Measurements from ENCODE around the gene SKAP1.
A peak's percentile ranks its signal among the peaks of the same experiment; 100 is the strongest.
"Not testable (repeated sequence)": the region's sequence is repeated elsewhere in the genome, so short reads cannot be mapped to it uniquely, and the experiment has no call there.

SKAP1 gene

GRCh38 chr17:48207776-48208544 is 222.1 kb downstream of the SKAP1 start:
- TF ChIP-seq CTCF (IDR thresholded peaks at IDR 0.05; ENCODE audit: insufficient read depth, low read depth, low read length, missing control alignments) = no peak
- no peak overlapping the region for H3K4me3 ChIP-seq (ENCODE audit: low read depth, low read length)
- no peak for DNase-seq (ENCODE audit: low read depth)

- not testable (repeated sequence) for H3K4me3 ChIP-seq (ENCODE audit: low read depth, low read length); DNase-seq (ENCODE audit: low read depth)
These were observed 223.0 kb downstream of the SKAP1 start for GRCh38 chr17:48207036-48207435.

- DNase-seq (ENCODE audit: low read depth) = no peak
- TF ChIP-seq CTCF (IDR thresholded peaks at IDR 0.05; ENCODE audit: insufficient read depth, low read depth, low read length, missing control alignments) = no peak
- H3K4me3 ChIP-seq (ENCODE audit: low read depth, low read length) = no peak overlapping the region
These were observed 227.1 kb downstream of the SKAP1 start for GRCh38 chr17:48202959-48203358.

- no peak overlapping the region for H3K4me3 ChIP-seq (ENCODE audit: low read depth, low read length)
- TF ChIP-seq CTCF (IDR thresholded peaks at IDR 0.05; ENCODE audit: insufficient read depth, low read depth, low read length, missing control alignments) = no peak
- DNase-seq (ENCODE audit: low read depth) = peak; percentile 5
These were observed 231.0 kb downstream of the SKAP1 start for GRCh38 chr17:48198950-48199541.

GRCh38 chr17:48195910-48196309 is 234.1 kb downstream of the SKAP1 start:
- no peak for DNase-seq (ENCODE audit: low read depth)
- TF ChIP-seq CTCF (IDR thresholded peaks at IDR 0.05; ENCODE audit: insufficient read depth, low read depth, low read length, missing control alignments) = no peak

GRCh38 chr17:48194097-48194550 is 235.9 kb downstream of the SKAP1 start:
- no peak for TF ChIP-seq CTCF (IDR thresholded peaks at IDR 0.05; ENCODE audit: insufficient read depth, low read depth, low read length, missing control alignments)
- no peak for DNase-seq (ENCODE audit: low read depth)
- no peak overlapping the region for H3K4me3 ChIP-seq (ENCODE audit: low read depth, low read length)

More at GRCh38 chr17:48195910-48196309, 234.1 kb downstream of the SKAP1 start:
- H3K4me3 ChIP-seq (ENCODE audit: low read depth, low read length) = no peak overlapping the region

GRCh38 chr17:48192321-48192731 is 237.7 kb downstream of the SKAP1 start:
- no peak overlapping the region for H3K4me3 ChIP-seq (ENCODE audit: low read depth, low read length)
- no peak for TF ChIP-seq CTCF (IDR thresholded peaks at IDR 0.05; ENCODE audit: insufficient read depth, low read depth, low read length, missing control alignments)
- DNase-seq (ENCODE audit: low read depth) = no peak
